ENCODE measurements around the gene B3GNT7.

The B3GNT7 gene

DNA sequence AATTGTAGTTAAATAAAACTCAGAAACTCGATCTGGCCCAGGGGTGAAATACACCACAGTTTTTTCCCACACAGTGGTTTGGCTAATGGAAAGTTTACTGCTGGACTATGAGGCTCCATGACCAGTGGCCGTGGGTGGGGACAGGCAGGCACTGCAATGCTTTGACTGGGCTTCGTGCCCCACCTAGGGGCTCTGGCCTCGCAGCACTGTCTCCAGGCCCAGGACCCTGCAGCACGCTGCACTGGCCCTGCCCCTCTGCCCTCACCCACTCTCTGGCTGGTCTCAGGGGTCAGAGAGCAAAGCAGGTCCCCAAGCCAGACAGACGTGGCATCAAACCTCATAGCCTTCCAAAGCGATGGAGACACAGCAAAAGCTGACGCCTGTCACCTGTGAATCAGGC lies 13.4 kb upstream of the B3GNT7 start:
- Histone ChIP-seq H3K4me1 (ENCODE audit: insufficient read depth, low read length, severe bottlenecking) (no peaks in the 10 kb centered on the region), H4K20me1 (ENCODE audit: insufficient read depth, low read length) (no peaks in the 10 kb centered on the region), H2AFZ (ENCODE audit: low read length) (no peak overlapping the region), H3K9me3 (ENCODE audit: low read length) (peaks cover 3% of the 10 kb centered on the region; the same call in 1 of the 2 replicates), H3K79me2 (ENCODE audit: insufficient read depth, low read length) (no peaks in the 10 kb centered on the region), H3K9me2 (ENCODE audit: low read depth, low read length) (no peaks in the 10 kb centered on the region), H3K9ac (ENCODE audit: low read length) (no peak overlapping the region), H3K27me3 (ENCODE audit: insufficient read depth, low read length) (peaks cover 16% of the 10 kb centered on the region; the same call in 1 of the 2 replicates), H3F3A (ENCODE audit: insufficient read depth, low read length) (no peaks in the 10 kb centered on the region), H3K4me2 (ENCODE audit: low read length) (no peak overlapping the region), H3K27ac (ENCODE audit: low read depth, low read length, poor library complexity, severe bottlenecking) (no peak overlapping the region), H3K36me3 (ENCODE audit: insufficient read depth, low read length) (no peaks in the 10 kb centered on the region), H3K4me3 (ENCODE audit: low read depth, low read length, poor library complexity, severe bottlenecking) (no peak overlapping the region)
- TF ChIP-seq EZH2 (IDR thresholded peaks at IDR 0.05; ENCODE audit: borderline replicate concordance, low read length) (no peak), CTCF (IDR thresholded peaks at IDR 0.05; ENCODE audit: low read length) (no peak)

- H3K4me1 ChIP-seq (ENCODE audit: insufficient read depth, low read length, severe bottlenecking) = no peaks in the 10 kb centered on the region
- H3K27me3 ChIP-seq (ENCODE audit: insufficient read depth, low read length) = peaks cover 16% of the 10 kb centered on the region; the same call in 1 of the 2 replicates
- H3K9me2 ChIP-seq (ENCODE audit: low read depth, low read length) = no peaks in the 10 kb centered on the region
- H4K20me1 ChIP-seq (ENCODE audit: insufficient read depth, low read length) = no peaks in the 10 kb centered on the region
- H3K27ac ChIP-seq (ENCODE audit: low read depth, low read length, poor library complexity, severe bottlenecking) = no peak overlapping the region
- no peak overlapping the region for H2AFZ ChIP-seq (ENCODE audit: low read length)
- H3K9me3 ChIP-seq (ENCODE audit: low read length) = peaks cover 3% of the 10 kb centered on the region; the same call in 1 of the 2 replicates
- no peak overlapping the region for H3K9ac ChIP-seq (ENCODE audit: low read length)
- no peaks in the 10 kb centered on the region for H3K79me2 ChIP-seq (ENCODE audit: insufficient read depth, low read length)
- no peaks in the 10 kb centered on the region for H3F3A ChIP-seq (ENCODE audit: insufficient read depth, low read length)
- no peak for TF ChIP-seq CTCF (IDR thresholded peaks at IDR 0.05; ENCODE audit: low read length)
- TF ChIP-seq EZH2 (IDR thresholded peaks at IDR 0.05; ENCODE audit: borderline replicate concordance, low read length) = no peak
- H3K4me2 ChIP-seq (ENCODE audit: low read length) = no peak overlapping the region
- no peak overlapping the region for H3K4me3 ChIP-seq (ENCODE audit: low read depth, low read length, poor library complexity, severe bottlenecking)
- no peaks in the 10 kb centered on the region for H3K36me3 ChIP-seq (ENCODE audit: insufficient read depth, low read length)
These were observed 11.9 kb upstream of the B3GNT7 start for GRCh38 chr2:231383416-231384108.

DNA sequence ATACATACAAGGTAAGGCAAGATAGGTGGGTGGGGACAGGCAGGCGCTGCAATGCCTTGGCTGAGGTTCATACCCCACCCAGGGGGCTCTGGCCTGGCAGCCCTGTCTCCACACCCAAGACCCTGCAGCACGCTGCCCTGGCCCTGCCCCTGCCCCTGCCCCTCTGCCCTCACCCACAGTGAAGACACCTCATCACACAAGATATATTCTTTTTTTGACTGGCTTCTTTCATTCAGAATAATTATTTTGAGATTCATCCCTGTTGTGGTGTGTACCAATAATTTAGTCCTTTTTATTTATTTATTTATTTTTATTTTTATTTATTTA lies 11.4 kb upstream of the B3GNT7 start:
- Histone ChIP-seq H4K20me1 (ENCODE audit: insufficient read depth, low read length) (no peaks in the 10 kb centered on the region), H3F3A (ENCODE audit: insufficient read depth, low read length) (no peaks in the 10 kb centered on the region), H3K9me3 (ENCODE audit: low read length) (peaks cover 3% of the 10 kb centered on the region; the same call in 1 of the 2 replicates), H3K27me3 (ENCODE audit: insufficient read depth, low read length) (peaks cover 16% of the 10 kb centered on the region; the same call in 1 of the 2 replicates), H3K4me2 (ENCODE audit: low read length) (no peak overlapping the region), H3K4me1 (ENCODE audit: insufficient read depth, low read length, severe bottlenecking) (no peaks in the 10 kb centered on the region), H3K4me3 (ENCODE audit: low read depth, low read length, poor library complexity, severe bottlenecking) (no peak overlapping the region), H3K27ac (ENCODE audit: low read depth, low read length, poor library complexity, severe bottlenecking) (no peak overlapping the region), H3K9me2 (ENCODE audit: low read depth, low read length) (no peaks in the 10 kb centered on the region), H3K9ac (ENCODE audit: low read length) (no peak overlapping the region), H3K36me3 (ENCODE audit: insufficient read depth, low read length) (no peaks in the 10 kb centered on the region), H2AFZ (ENCODE audit: low read length) (no peak overlapping the region), H3K79me2 (ENCODE audit: insufficient read depth, low read length) (no peaks in the 10 kb centered on the region)
- no peak for TF ChIP-seq CTCF (IDR thresholded peaks at IDR 0.05; ENCODE audit: low read length)
- TF ChIP-seq EZH2 (IDR thresholded peaks at IDR 0.05; ENCODE audit: borderline replicate concordance, low read length) = no peak
